Activated CD8-positive, alpha-beta memory T cell treated with anti-CD3 and anti-CD28 coated beads, Interleukin-2, amount 50 U/mL, for 4 hours (primary cell): ENCODE results near the gene IDUA.

ENCODE experiments used
- DNase-seq: peaks from one replicate; pipeline ENCODE4 v3.0.0-alpha.2; 2020

Gene IDUA

GRCh38 chr4:1018147-1019020, 31.5 kb downstream of the IDUA start:
- DNase-seq = no peak

GRCh38 chr4:1019320-1019719, 32.5 kb downstream of the IDUA start:
- no peak for DNase-seq

- DNase-seq = no peak
Observed at GRCh38 chr4:1019729-1020470, 33.1 kb downstream of the IDUA start.

GRCh38 chr4:1021386-1022050, 34.7 kb downstream of the IDUA start:
- no peak for DNase-seq

- DNase-seq = no peak
Observed at GRCh38 chr4:1022051-1022738, 35.4 kb downstream of the IDUA start.

GRCh38 chr4:1022739-1023066, 35.9 kb downstream of the IDUA start:
- no peak for DNase-seq

- DNase-seq = no peak
Observed at GRCh38 chr4:1023075-1023640, 36.3 kb downstream of the IDUA start.

GRCh38 chr4:1023895-1024740, 37.3 kb downstream of the IDUA start:
- DNase-seq = no peak

- DNase-seq = no peak
Observed at GRCh38 chr4:1024882-1025545, 38.2 kb downstream of the IDUA start.

- DNase-seq = no peak
Observed at GRCh38 chr4:1026115-1026514, 39.3 kb downstream of the IDUA start.

GRCh38 chr4:1027219-1027914, 40.5 kb downstream of the IDUA start:
- no peak for DNase-seq

GRCh38 chr4:1027915-1028238, 41.0 kb downstream of the IDUA start:
- DNase-seq = no peak

- DNase-seq = no peak
Observed at GRCh38 chr4:1028574-1029220, 41.9 kb downstream of the IDUA start.

GRCh38 chr4:1029529-1029928, 42.7 kb downstream of the IDUA start:
- no peak for DNase-seq

GRCh38 chr4:1030031-1030430, 43.2 kb downstream of the IDUA start:
- DNase-seq = no peak

- DNase-seq = no peak
Observed at GRCh38 chr4:1030559-1030958, 43.7 kb downstream of the IDUA start.

GRCh38 chr4:1031346-1031745, 44.5 kb downstream of the IDUA start:
- DNase-seq = no peak

GRCh38 chr4:1031956-1032795, 45.3 kb downstream of the IDUA start:
- DNase-seq = no peak

GRCh38 chr4:1032861-1033260, 46.0 kb downstream of the IDUA start:
- DNase-seq = no peak
